ENCODE measurements around the gene STYX. TPM values are rescaled to one million over a fixed set of nuclear protein-coding genes. Genes with fewer than 3 reads are reported as not detected.

Gene STYX
- total and polyA plus RNA-seq, 2 of the 4 experiments (the other 2 are of a cell fraction), result 5.8 to 7.5 TPM

- H2AK5ac ChIP-seq (ENCODE audit: low read depth, low read length), result no peak overlapping the region
- no peak overlapping the region for H2AFZ ChIP-seq (replicated peaks; ENCODE audit: low read length, poor library complexity)
- no peak overlapping the region for H3K4me3 ChIP-seq (ENCODE audit: insufficient read depth, low read depth, low read length)
- no peak overlapping the region for H2BK20ac ChIP-seq (ENCODE audit: low read depth, low read length)
- no peaks in the 10 kb centered on the region for H3K9me1 ChIP-seq (ENCODE audit: insufficient read depth, low read length)
- intact Hi-C loops (cut with micrococcal nuclease), result no loop called here
- H4K5ac ChIP-seq (ENCODE audit: low read depth, low read length), result no peak overlapping the region
- no peak for TF ChIP-seq MAFK (IDR thresholded peaks at IDR 0.05; ENCODE audit: low read depth, low read length)
- no peak for TF ChIP-seq CEBPB (IDR thresholded peaks at IDR 0.05; ENCODE audit: low read depth, low read length)
- no peak for TF ChIP-seq POLR2A (IDR thresholded peaks at IDR 0.05; ENCODE audit: low read depth, low read length)
- TF ChIP-seq SMC3 (IDR thresholded peaks at IDR 0.05; ENCODE audit: low read depth, low read length), result no peak
- TF ChIP-seq RCOR1 (IDR thresholded peaks at IDR 0.05; ENCODE audit: insufficient replicate concordance, low read length), result no peak
- TF ChIP-seq USF2 (IDR thresholded peaks at IDR 0.05; ENCODE audit: low read depth, low read length), result no peak
- no peak for TF ChIP-seq CTCF (conservative IDR thresholded peaks at IDR 0.05; ENCODE audit: low read depth, low read length)
- no peak for TF ChIP-seq RFX5 (IDR thresholded peaks at IDR 0.05; ENCODE audit: low read depth, low read length)
- TF ChIP-seq RAD21 (IDR thresholded peaks at IDR 0.05; ENCODE audit: low read length), result no peak
- no peak for TF ChIP-seq MAZ (IDR thresholded peaks at IDR 0.05; ENCODE audit: borderline replicate concordance, low read depth, low read length)
- no peak for TF ChIP-seq BHLHE40 (IDR thresholded peaks at IDR 0.05; ENCODE audit: low read depth, low read length)
- no peak for TF ChIP-seq CHD1 (IDR thresholded peaks at IDR 0.05; ENCODE audit: low read depth, low read length)
- no peak overlapping the region for H2BK5ac ChIP-seq (ENCODE audit: low read depth, low read length, poor library complexity, severe bottlenecking)
- in situ Hi-C loops (cut with MboI; ENCODE audit: low sequenced_read_pairs), result no loop called here
- H3K56ac ChIP-seq (ENCODE audit: extremely low read depth, insufficient read depth, low read length), result no peak overlapping the region
- H3K79me1 ChIP-seq (ENCODE audit: low read depth in 1 of 2, low read length in 2 of 2), result peaks cover 6 to 22% of the 10 kb centered on the region in 2 experiments; a peak in 3 of 4 replicates
- H3K23ac ChIP-seq (ENCODE audit: low read depth, low read length), result no peak overlapping the region
- DNase-seq (no peak), ATAC-seq (ENCODE audit: low read depth) (no peak)
- BruUV-seq (replicated peaks), result no TSS peak
- no peaks in the 10 kb centered on the region for H3K9me3 ChIP-seq (ENCODE audit: control insufficient read depth, insufficient read depth, low read length)
- POLR2A ChIA-PET (ENCODE audit: unreplicated experiment), result no interaction called here
- H3K36me3 ChIP-seq (ENCODE audit: control insufficient read depth, insufficient read depth, low read length), result peaks cover 18% of the 10 kb centered on the region
- H3K18ac ChIP-seq (ENCODE audit: low read depth, low read length), result no peak overlapping the region
- no peaks in the 10 kb centered on the region for H3K4me1 ChIP-seq (ENCODE audit: control insufficient read depth, insufficient read depth, low read length)
- H2BK120ac ChIP-seq (ENCODE audit: low read depth, low read length), result no peak overlapping the region
- WGBS, 2 experiments (ENCODE audit: extremely low coverage in 2 of 2, insufficient read length in 1 of 2), result no CpG with 5 or more reads among the region's 7 CpGs
- no peaks in the 10 kb centered on the region for H3K27me3 ChIP-seq (ENCODE audit: control insufficient read depth, insufficient read depth, low read length)
- dilution Hi-C loops (cut with HindIII; ENCODE audit: low sequenced_read_pairs, unreplicated experiment), result no loop called here
- no peaks in the 10 kb centered on the region for H4K20me1 ChIP-seq (ENCODE audit: insufficient read depth, low read length)
- no peak overlapping the region for H2AK9ac ChIP-seq (replicated peaks; ENCODE audit: low read depth, low read length, poor library complexity)
- no peak overlapping the region for H3K14ac ChIP-seq (replicated peaks; ENCODE audit: low read depth, low read length)
- no peak overlapping the region for H4K91ac ChIP-seq (ENCODE audit: insufficient read depth, low read depth, low read length)
- H3K4me2 ChIP-seq (ENCODE audit: low read depth, low read length), result no peak overlapping the region
- no peak overlapping the region for H4K8ac ChIP-seq (ENCODE audit: low read depth in 2 of 2, low read length in 2 of 2)
- no peak overlapping the region for H3K9ac ChIP-seq (ENCODE audit: low read depth, low read length)
- no peak overlapping the region for H3K27ac ChIP-seq (ENCODE audit: insufficient read depth, low read length)
- H3K4ac ChIP-seq (ENCODE audit: low read depth, low read length), result no peak overlapping the region
- CTCF ChIA-PET, result no interaction called here
- H2BK15ac ChIP-seq (ENCODE audit: low read depth, low read length), result no peak overlapping the region
Observed at GRCh38 chr14:52778702-52779101, 48.7 kb downstream of the STYX start.
